PC-9 (cell line): ENCODE data around the gene GRIPAP1.

Experiments used
- CTCF ChIP-seq: fragments of 200-600 bp; sonication (generic); conservative IDR thresholded peaks from 2 replicates; pipeline ENCODE4 v1.6.1; 2017; ENCODE audit warnings: mixed run types, antibody characterized with exemption, mild to moderate bottlenecking, moderate library complexity
- EZH2 ChIP-seq: fragments of 200-600 bp; sonication (generic); IDR thresholded peaks from 2 replicates; pipeline ENCODE4 v1.8.0; 2017; ENCODE audit warnings: antibody characterized with exemption, low read depth

- TF ChIP-seq CTCF, result no peak
- TF ChIP-seq EZH2, result no peak
These were observed 62.4 kb downstream of the GRIPAP1 start for GRCh38 chrX:48939524-48940228.
